GM12878 (cell line): ENCODE results near the gene SPATA18. TPM values are rescaled to one million over a fixed set of nuclear protein-coding genes. Genes with fewer than 3 reads are reported as not detected.

ENCODE experiments used
- ATAC-seq: fragments of 200-7000 bp; cut with Tn5 transposase; 3 replicates; pipeline ENCODE4 v1.9.1; 2020; ENCODE audit warnings: mild to moderate bottlenecking, moderate library complexity
- BruUV-seq: library from RNA; stranded (reverse); fragments of 400-500 nt; replicated peaks from 2 replicates; lab custom pipeline; 2021; lab: Mats Ljungman, UMichigan
- CTCF ChIA-PET: fragments of 300-600 bp; sonication (Branson Sonifier 250); formaldehyde crosslinking; extraction: SDS; loops from one replicate; lab custom pipeline; 2021; ENCODE audit warnings: inconsistent platforms; lab: Yijun Ruan, JAX
- POLR2A ChIA-PET: fragments of 350-600 bp; formaldehyde crosslinking; extraction: SDS; loops from one replicate; lab custom pipeline; 2021; ENCODE audit warnings: inconsistent platforms; lab: Charles Lee
- RAD21 ChIA-PET: fragments of 300-600 bp; sonication (Branson Sonifier 250); formaldehyde crosslinking; loops from one replicate; lab custom pipeline; 2023; ENCODE audit warnings: antibody characterized with exemption; ENCODE audit not compliant: unreplicated experiment; lab: Charles Lee
- SMC1A ChIA-PET: fragments of 300-600 bp; sonication (Branson Sonifier 250); formaldehyde crosslinking; loops from one replicate; lab custom pipeline; 2023; ENCODE audit not compliant: unreplicated experiment, uncharacterized antibody; lab: Charles Lee
- DNase-seq: peaks from one replicate; pipeline ENCODE4 v3.0.0-alpha.2; 2011; ENCODE audit warnings: low read depth, low spot score
- FAIRE-seq: peaks from 3 replicates; lab custom pipeline; 2011; peaks lifted over from hg19 to GRCh38; lab: Jason Lieb, UNC
- H2AFZ ChIP-seq: 2 replicates; pipeline ENCODE4 v1.6.0; 2011; ENCODE audit warnings: low read depth, low read length, control low read depth; ENCODE audit not compliant: control insufficient read depth
- H3K27ac ChIP-seq: 2 replicates; pipeline ENCODE4 v1.5.1; 2011; ENCODE audit warnings: control low read depth; ENCODE audit not compliant: control insufficient read depth, insufficient read depth
- H3K27me3 ChIP-seq, 2 experiments: replicated peaks in 1 of 2; 2 replicates each; pipeline versions ENCODE4 v1.6.0 to v1.6.1; 2011; ENCODE audit warnings: low read length in 1 of 2; ENCODE audit not compliant: control insufficient read depth in 2 of 2, insufficient read depth in 2 of 2
- H3K36me3 ChIP-seq, 2 experiments: 2 replicates each; pipeline ENCODE4 v1.5.1; 2011; ENCODE audit warnings: low read length in 1 of 2; ENCODE audit not compliant: control insufficient read depth in 2 of 2, insufficient read depth in 2 of 2
- H3K4me1 ChIP-seq: 2 replicates; pipeline ENCODE4 v1.6.1; 2011; ENCODE audit warnings: mild to moderate bottlenecking, low read length, moderate library complexity, mixed read lengths; ENCODE audit not compliant: control insufficient read depth, insufficient read depth
- H3K4me2 ChIP-seq: 2 replicates; pipeline ENCODE4 v1.6.0; 2011; ENCODE audit warnings: control low read depth; ENCODE audit not compliant: control insufficient read depth, insufficient read depth
- H3K4me3 ChIP-seq: fragments of 200-600 bp; sonication (generic); 2 replicates; pipeline ENCODE4 v1.5.1; 2016
- H3K79me2 ChIP-seq: 2 replicates; pipeline ENCODE4 v1.6.0; 2011; ENCODE audit warnings: low read length; ENCODE audit not compliant: control insufficient read depth, insufficient read depth
- H3K9ac ChIP-seq: 2 replicates; pipeline ENCODE4 v1.8.0; 2011; ENCODE audit warnings: low read length, control low read depth, mixed read lengths; ENCODE audit not compliant: control insufficient read depth, insufficient read depth
- H3K9me3 ChIP-seq: replicated peaks from 3 replicates; pipeline ENCODE4 v1.5.1; 2011; ENCODE audit warnings: mild to moderate bottlenecking, low read length; ENCODE audit not compliant: control insufficient read depth, insufficient read depth
- H4K20me1 ChIP-seq: 2 replicates; pipeline ENCODE4 v1.6.0; 2011; ENCODE audit not compliant: control insufficient read depth, insufficient read depth
- BCL3 ChIP-seq: IDR thresholded peaks from 2 replicates; pipeline ENCODE4 v1.6.1; 2011; ENCODE audit warnings: borderline replicate concordance, low read depth, mild to moderate bottlenecking, moderate library complexity, low read length; ENCODE audit not compliant: insufficient read depth, poor library complexity, severe bottlenecking
- FOXK2 ChIP-seq: fragments of 450-650 bp; IDR thresholded peaks from 2 replicates; pipeline ENCODE4 v1.6.1; 2017; ENCODE audit warnings: mild to moderate bottlenecking, moderate library complexity
- HDGF ChIP-seq: fragments of 450-650 bp; IDR thresholded peaks from 2 replicates; pipeline ENCODE4 v1.6.1; 2016; ENCODE audit warnings: antibody characterized with exemption
- IKZF1 ChIP-seq: fragments of 450-650 bp; conservative IDR thresholded peaks from 2 replicates; pipeline ENCODE4 v1.6.1; 2017; ENCODE audit warnings: antibody characterized with exemption, mild to moderate bottlenecking
- IRF4 ChIP-seq: IDR thresholded peaks from 2 replicates; pipeline ENCODE4 v1.6.1; 2011; ENCODE audit warnings: low read depth, low read length
- IRF5 ChIP-seq: fragments of 450-650 bp; IDR thresholded peaks from 2 replicates; pipeline ENCODE4 v1.6.1; 2017; ENCODE audit warnings: borderline replicate concordance
- KAT2A ChIP-seq: conservative IDR thresholded peaks from 2 replicates; pipeline ENCODE4 v1.6.1; 2011; ENCODE audit warnings: low read depth, low read length; ENCODE audit not compliant: control insufficient read depth
- RELA ChIP-seq: fragments of 450-650 bp; IDR thresholded peaks from 2 replicates; pipeline ENCODE4 v1.8.0; 2014; ENCODE audit warnings: borderline replicate concordance; ENCODE audit not compliant: partially characterized antibody
- YY1 ChIP-seq: IDR thresholded peaks from 2 replicates; pipeline ENCODE4 v1.6.1; 2011; ENCODE audit warnings: low read depth, mild to moderate bottlenecking, low read length
- ZBTB4 ChIP-seq: fragments of 450-650 bp; formaldehyde crosslinking; IDR thresholded peaks from 2 replicates; pipeline ENCODE4 v1.4.0; 2022; ENCODE audit warnings: mild to moderate bottlenecking, moderate library complexity
- WGBS: methylation state at CpG from one replicate; pipeline ENCODE4 v1.1.6; 2016; ENCODE audit warnings: low lambda C conversion rate; ENCODE audit not compliant: insufficient replicate concordance, insufficient coverage; ENCODE audit errors: missing lambda C conversion rate; 5-methylcytosine and 5-hydroxymethylcytosine counted together
- in situ Hi-C: fragments of 300-500 bp; cut with MboI; formaldehyde crosslinking; loops from 9 replicates; pipeline ENCODE4 v1.14.3; 2018; ENCODE audit warnings: mixed read lengths
- intact Hi-C: fragments of 100-400 bp; cut with micrococcal nuclease; formaldehyde crosslinking; loops from one replicate; pipeline ENCODE4 v1.14.2; 2022; ENCODE audit not compliant: unreplicated experiment
- polyA plus RNA-seq, 11 experiments: library from polyadenylated mRNA; depleted of rRNA in 4 of 11; unstranded in 6 of 11; stranded (reverse) in 5 of 11; fragments of >200 nt; fragmentation: Nextera tagmentation in 4 of 11; fragmentation: Illumina TruSeq in 1 of 11; extraction: Ambion mirVana in 4 of 11; extraction: Trizol in 1 of 11; gene quantifications; 1 replicate in 1 of 11; 2 replicates in 10 of 11; pipeline versions ENCODE4 v1.2.1 to v1.2.3, GENCODE V29; 2011 to 2016; ENCODE audit warnings: inconsistent platforms in 2 of 11, missing spikeins in 2 of 11, low read depth in 1 of 11
- total RNA-seq, 4 experiments: library from RNA; depleted of rRNA in 3 of 4; stranded (reverse); fragments of >200 nt in 3 of 4; fragmentation: Illumina TruSeq in 1 of 4; extraction: Trizol in 1 of 4; gene quantifications; 2 replicates each; pipeline versions ENCODE4 v1.2.1 to v1.2.3, GENCODE V29; 2013 to 2021
- TF ChIP-seq, protein P1 (sequence below): fragments of 450-650 bp; IDR thresholded peaks from 2 replicates; pipeline ENCODE4 v1.6.1; 2017; ENCODE audit warnings: mild to moderate bottlenecking, moderate library complexity
- TF ChIP-seq, protein P2 (sequence below): IDR thresholded peaks from 2 replicates; pipeline ENCODE4 v1.6.1; 2011; ENCODE audit warnings: low read depth, low read length, improper control_type of control experiment, borderline replicate concordance

SPATA18 gene
- total and polyA plus RNA-seq, 10 of the 15 experiments (the other 5 are each of a cell fraction or from before 2014, with no cell fraction given) = 0.39 to 4.5 (median 1.9) TPM

DNA sequence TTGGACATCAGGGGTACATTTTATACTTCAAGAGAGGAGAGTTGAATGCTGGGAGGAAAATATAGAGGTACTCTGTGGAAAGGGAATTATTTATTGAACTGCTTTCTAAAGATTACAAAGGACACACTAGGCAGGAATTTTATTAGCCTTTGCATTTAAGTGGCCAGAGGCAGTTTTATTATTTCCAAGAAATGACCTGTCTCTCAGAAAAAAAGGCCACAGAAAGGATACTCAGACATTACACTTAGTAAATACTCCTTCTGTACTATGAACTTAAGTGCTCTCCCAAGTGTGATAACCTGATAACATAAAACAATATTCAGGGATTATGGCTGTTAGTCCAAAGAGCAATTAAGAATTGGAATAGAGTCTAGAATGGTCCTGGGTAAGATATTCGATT lies 38.5 kb upstream of the SPATA18 start:
- SMC1A ChIA-PET = no interaction called here
- ATAC-seq (no peak), FAIRE-seq (no peak), DNase-seq (no peak)
- CTCF ChIA-PET = no interaction called here
- Histone ChIP-seq H3K27ac (no peak overlapping the region), H3K9ac (no peak overlapping the region), H3K27me3 (no peaks in the 10 kb centered on the region), H2AFZ (no peak overlapping the region), H3K4me2 (no peak overlapping the region), H3K4me1 (no peaks in the 10 kb centered on the region), H3K9me3 (no peaks in the 10 kb centered on the region), H3K4me3 (no peak overlapping the region), H3K79me2 (no peaks in the 10 kb centered on the region), H4K20me1 (no peaks in the 10 kb centered on the region), H3K36me3 (no peaks in the 10 kb centered on the region)
- POLR2A ChIA-PET = no interaction called here
- RAD21 ChIA-PET = no interaction called here
- intact Hi-C loops = no loop called here
- 88% methylated on average over 1 of the region's 1 CpG for WGBS
- BruUV-seq = no TSS peak
- in situ Hi-C loops = no loop called here
- TF ChIP-seq BCL3 (no peak), FOXK2 (no peak), HDGF (no peak), IRF4 (no peak), YY1 (no peak), IKZF1 (no peak), ZBTB4 (CRISPR knock-in tag) (no peak), IRF5 (no peak), RELA (no peak), KAT2A (no peak)
- TF ChIP-seq, protein P1, sequence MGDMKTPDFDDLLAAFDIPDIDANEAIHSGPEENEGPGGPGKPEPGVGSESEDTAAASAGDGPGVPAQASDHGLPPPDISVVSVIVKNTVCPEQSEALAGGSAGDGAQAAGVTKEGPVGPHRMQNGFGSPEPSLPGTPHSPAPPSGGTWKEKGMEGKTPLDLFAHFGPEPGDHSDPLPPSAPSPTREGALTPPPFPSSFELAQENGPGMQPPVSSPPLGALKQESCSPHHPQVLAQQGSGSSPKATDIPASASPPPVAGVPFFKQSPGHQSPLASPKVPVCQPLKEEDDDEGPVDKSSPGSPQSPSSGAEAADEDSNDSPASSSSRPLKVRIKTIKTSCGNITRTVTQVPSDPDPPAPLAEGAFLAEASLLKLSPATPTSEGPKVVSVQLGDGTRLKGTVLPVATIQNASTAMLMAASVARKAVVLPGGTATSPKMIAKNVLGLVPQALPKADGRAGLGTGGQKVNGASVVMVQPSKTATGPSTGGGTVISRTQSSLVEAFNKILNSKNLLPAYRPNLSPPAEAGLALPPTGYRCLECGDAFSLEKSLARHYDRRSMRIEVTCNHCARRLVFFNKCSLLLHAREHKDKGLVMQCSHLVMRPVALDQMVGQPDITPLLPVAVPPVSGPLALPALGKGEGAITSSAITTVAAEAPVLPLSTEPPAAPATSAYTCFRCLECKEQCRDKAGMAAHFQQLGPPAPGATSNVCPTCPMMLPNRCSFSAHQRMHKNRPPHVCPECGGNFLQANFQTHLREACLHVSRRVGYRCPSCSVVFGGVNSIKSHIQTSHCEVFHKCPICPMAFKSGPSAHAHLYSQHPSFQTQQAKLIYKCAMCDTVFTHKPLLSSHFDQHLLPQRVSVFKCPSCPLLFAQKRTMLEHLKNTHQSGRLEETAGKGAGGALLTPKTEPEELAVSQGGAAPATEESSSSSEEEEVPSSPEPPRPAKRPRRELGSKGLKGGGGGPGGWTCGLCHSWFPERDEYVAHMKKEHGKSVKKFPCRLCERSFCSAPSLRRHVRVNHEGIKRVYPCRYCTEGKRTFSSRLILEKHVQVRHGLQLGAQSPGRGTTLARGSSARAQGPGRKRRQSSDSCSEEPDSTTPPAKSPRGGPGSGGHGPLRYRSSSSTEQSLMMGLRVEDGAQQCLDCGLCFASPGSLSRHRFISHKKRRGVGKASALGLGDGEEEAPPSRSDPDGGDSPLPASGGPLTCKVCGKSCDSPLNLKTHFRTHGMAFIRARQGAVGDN = no peak
- TF ChIP-seq, protein P2, sequence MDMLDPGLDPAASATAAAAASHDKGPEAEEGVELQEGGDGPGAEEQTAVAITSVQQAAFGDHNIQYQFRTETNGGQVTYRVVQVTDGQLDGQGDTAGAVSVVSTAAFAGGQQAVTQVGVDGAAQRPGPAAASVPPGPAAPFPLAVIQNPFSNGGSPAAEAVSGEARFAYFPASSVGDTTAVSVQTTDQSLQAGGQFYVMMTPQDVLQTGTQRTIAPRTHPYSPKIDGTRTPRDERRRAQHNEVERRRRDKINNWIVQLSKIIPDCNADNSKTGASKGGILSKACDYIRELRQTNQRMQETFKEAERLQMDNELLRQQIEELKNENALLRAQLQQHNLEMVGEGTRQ = no peak
